NOMO-1 (cell line): ENCODE results near the gene CADM1.
A peak's percentile ranks its signal among the peaks of the same experiment; 100 is the strongest.

ENCODE experiments used
- DNase-seq, 2 experiments: peaks; one replicate each; lab custom pipeline; 2025; ENCODE audit not compliant: unreplicated experiment in 2 of 2; lab: John Stamatoyannopoulos, UW

Gene CADM1

GRCh38 chr11:115166820-115167219, 337.4 kb downstream of the CADM1 start:
- DNase-seq: no peak

DNA sequence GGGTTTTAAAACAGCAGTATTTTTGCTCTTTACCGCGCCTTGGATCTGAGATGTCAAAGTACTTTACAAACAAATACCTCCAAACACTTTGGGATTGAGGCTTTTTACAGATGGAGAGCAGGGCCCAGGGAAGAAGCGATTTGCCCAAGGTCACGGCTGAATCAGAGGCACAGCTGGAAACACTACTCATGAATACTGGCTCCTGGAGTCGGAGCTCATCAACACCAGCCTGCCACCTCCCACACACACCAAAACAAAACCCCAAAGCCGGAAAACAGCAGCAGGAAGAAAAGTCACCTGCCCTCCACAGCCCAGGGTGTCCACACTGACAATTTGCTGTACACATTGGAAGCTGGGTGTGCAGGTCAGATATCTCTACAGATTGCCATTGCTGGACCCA, 339.4 kb downstream of the CADM1 start:
- DNase-seq: no peak

GRCh38 chr11:115162919-115163318, 341.3 kb downstream of the CADM1 start:
- DNase-seq: no peak

DNA sequence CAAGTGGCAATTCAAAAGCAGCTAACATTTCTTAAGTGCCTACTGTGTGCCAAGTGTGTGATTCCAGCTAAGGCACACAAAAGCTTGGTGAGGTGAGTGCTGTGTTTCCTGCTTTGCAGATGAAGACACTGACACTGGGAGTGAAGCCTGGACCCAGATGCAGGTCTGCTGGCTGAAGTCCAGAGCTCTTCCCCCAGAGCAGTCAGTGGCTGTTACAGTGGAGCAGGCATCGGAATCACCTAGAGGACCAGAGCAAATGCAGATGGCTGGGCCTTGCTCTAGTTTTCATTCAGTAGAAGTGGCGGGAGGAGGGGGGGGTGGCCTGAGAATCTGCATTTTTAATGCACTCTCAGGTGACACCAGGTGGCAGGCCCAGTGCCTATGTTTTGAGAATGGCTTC, 342.3 kb downstream of the CADM1 start:
- DNase-seq: no peak

- no peak for DNase-seq
These were observed 345.0 kb downstream of the CADM1 start for GRCh38 chr11:115159207-115159606.

GRCh38 chr11:115158053-115158452, 346.2 kb downstream of the CADM1 start:
- DNase-seq: no peak

GRCh38 chr11:115157247-115157646, 347.0 kb downstream of the CADM1 start:
- DNase-seq: no peak

DNA sequence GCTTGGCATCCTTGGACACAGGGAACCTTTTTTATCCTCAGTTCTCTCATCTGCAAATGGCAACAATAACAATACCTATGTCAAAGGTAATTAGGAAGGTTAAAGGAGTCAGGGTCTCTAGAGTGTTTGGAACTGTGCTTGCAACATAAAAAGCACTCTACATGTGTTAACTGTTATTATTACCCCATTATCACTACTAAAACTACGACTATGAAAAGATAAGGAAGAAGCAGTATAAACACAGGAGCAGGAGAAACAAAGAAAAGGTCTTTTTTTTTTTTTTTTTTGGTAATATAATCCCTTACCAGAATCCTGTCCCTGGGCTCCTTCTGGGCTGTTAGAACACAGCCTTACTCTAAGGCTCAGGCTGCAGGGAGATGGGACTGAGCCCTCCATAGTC, 348.2 kb downstream of the CADM1 start:
- DNase-seq: no peak

DNA sequence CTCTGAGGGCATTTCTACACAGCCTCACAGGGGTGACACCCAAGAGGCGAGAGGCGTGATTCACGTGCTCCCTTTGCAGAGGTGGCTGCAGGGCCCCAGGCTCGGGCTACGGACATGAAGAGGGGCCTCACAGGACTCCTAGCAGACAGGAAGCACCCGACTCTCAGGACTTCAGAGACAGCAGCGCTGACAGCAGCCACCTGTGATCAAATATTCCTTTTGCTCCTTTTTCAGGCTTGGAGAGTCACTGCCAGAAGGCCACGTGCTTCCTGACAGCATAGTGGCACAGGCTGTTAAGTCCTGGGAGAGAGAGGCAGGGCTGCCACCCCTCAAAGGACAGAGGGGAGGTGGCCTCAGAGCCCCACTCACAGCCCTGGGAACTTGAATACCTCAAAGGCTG, 348.9 kb downstream of the CADM1 start:
- no peak for DNase-seq

- no peak for DNase-seq
These were observed 349.9 kb downstream of the CADM1 start for GRCh38 chr11:115154355-115154736.

DNA sequence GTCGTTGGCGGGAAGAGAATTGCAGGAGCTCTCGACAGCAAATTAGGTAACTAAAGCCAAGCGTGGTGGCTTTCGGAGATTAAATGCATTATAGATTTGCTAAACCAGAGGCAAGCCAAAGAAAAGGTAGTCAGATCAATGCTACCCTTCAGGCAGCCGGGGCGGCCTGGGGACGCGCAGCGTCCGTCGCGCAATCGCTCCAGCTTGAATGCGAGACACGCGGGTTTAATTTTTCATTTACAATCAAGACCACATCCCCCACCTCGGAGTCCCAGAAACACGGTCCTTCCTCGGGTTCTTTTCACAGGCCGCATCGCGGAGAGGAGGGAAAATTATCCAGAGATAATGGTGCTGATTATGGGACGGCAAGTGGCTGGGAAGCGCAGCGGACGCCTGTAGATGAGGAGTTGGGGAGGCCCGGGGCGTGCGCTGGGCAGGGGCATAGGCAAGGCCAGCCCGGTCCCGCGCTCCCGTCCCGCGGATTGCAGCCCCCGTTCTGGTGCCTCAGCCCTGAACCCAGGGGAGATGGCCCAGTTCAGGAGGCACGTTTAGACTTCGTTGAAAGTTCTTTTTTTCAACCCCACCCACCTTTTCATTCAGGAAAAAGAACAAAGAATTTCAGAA, 350.4 kb downstream of the CADM1 start:
- DNase-seq: no peak

DNA sequence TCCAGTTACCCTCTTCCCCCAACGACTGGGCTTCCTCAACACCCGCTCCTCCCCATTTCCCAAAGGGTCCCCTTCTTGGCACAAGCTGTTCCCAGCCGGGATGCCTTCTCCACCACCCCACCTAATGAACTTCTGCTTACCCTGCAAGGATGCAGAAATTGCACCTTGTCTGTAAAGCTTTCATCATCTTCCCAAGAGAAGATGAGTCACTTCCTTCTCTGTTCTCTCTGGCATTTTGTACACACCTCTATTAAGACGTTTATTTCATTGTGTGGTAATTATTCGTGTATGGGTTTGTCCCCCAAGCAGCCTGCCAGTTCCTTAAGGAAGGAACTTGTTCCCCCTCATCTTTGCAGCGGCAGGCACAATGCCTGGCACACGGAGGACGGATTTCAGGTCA, 351.1 kb downstream of the CADM1 start:
- peak; percentile 53 to 55 for DNase-seq

GRCh38 chr11:115151010-115151409, 353.2 kb downstream of the CADM1 start:
- DNase-seq: no peak

DNA sequence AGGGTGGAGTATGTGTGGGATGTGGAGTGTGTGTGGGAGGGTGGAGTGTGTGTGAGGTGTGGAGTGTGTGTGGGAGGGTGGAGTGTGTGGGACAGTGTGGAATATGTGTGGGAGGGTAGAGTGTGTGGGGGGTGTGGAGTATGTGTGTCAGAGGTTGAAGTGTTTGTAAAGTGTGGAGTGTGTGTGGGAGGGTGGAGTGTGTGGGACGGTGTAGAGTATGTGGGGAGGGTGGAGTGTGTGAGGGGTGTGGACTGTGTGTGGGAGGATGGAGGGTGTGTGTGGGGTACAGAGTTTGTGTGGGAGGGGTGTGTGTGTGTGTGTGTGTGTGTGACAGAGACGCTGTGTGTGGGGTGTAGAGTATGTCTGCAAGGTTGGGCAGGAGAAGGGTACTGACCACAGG, 355.5 kb downstream of the CADM1 start:
- no peak for DNase-seq

DNA sequence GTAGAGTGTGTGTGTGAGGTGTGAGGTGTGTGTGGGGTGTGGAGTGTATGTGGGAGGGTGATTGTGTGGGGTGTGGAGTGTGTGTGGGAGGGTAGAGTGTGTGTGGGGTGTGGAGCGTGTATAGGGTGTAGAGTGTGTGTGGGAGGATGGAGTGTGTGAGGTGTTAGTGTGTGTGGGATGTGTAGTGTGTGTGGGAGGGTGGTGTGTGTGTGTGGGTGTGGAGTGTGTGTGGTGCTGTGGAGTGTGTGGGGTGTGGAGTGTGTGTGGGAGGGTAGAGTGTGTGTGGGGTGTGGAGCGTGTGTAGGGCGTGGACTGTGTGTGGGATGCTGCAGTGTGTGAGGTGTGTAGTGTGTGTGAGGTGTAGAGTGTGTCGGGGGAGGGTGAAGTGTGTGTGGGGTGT, 356.1 kb downstream of the CADM1 start:
- no peak for DNase-seq

- no peak for DNase-seq
These were observed 356.9 kb downstream of the CADM1 start for GRCh38 chr11:115147243-115147807.

DNA sequence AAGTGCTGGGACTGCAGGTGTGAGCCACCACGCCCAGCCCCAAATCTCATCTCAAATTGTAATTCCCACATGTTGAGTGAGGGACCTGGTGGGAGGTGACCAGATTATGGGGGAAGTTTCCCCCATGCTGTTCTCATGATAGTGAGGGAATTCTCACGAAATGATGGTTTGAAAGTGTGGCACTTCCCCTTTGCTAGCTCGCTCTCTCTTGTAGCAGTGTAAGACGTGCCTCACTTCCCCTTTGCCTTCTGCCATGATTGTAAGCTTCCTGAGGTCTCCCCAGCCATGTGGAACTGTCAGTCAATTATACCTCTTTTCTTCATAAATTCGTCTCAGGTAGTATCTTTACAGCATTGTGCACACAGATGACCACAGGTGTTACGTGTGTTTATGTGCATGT, 357.8 kb downstream of the CADM1 start:
- peak; percentile 6 to 28 for DNase-seq

DNA sequence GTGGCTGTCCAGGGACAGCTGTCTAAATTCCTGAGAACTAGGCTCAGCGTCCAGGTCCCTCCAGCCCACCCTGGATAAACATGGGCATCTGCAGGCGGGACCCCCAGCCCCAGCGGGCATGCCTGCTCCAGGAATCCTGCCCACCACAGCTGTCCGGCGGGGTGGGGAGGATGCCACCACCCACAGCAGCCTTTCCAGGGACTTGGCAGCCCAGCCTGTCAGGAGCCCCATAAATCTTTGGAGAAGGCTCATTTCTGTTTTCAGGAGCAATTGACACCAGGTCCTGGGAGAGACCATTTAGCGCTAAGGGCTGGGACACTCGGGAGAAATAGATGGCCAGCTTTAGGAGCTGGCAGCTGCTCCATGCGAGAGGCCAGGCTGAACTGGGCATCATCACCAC, 358.9 kb downstream of the CADM1 start:
- DNase-seq: no peak

- DNase-seq: no peak
These were observed 359.3 kb downstream of the CADM1 start for GRCh38 chr11:115144914-115145313.

GRCh38 chr11:115144014-115144413, 360.2 kb downstream of the CADM1 start:
- no peak for DNase-seq

DNA sequence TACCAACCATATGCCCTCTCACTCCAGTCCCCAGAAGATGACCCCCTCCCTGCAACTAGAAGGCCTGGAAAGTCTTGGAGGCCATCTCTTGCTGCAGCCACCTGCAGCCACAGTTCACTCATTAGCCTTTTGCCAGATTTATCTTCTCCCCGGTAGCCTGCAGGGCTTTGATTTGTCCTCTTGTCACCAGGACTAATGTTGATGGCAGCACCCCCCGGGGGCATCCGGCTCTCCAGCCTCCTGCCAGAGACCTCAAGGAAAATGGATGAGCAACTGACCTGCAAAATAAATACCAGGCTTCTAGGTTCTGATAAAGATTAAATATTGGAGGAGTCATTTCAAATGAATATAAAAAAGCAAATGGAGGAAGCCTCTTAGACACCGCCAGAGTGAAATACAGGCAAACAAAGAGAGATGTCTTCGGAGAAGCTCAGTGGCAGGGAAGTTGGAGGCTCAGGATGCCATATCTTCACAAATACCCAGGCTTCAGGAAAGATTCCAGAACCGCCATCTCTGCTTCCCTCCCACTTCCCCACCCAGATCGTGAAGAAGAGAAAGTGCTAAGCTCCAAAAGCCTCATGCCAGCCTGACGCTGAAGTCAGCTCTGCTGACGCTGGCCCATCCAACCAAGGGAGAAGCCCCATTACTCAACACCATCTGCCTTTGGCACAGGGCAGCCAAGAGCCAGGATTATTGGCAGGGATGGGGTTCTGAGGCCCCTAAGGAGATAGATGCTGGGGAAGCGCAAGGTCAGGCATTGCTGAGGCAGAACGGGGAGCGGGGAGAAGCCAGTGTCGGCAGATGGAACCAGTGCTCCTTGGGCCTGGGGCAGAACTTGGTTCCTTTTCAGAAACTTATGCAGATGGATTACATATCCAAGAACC, 362.7 kb downstream of the CADM1 start:
- DNase-seq: no peak

DNA sequence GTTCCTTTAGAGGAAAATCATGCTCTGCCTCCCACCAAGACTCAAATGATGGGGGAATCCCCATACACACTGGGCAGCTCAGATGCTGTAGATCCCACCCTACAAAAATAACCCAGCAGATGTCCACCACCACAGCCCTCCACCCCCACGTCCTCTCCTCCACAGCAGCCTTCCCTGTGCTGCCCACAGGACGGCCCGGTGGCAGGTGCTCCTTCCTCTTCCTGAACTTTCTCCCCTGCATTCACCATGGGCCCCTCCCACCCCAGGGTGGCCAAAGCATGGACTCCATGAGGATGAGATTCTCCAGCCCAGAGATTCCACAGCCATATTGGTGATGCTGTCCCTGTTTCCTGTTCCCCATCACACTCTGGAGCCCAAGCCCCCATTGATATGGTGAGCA, 368.3 kb downstream of the CADM1 start:
- DNase-seq: no peak
